C4-2B (cell line): Measurements from ENCODE around the gene NDUFB10.
"Not testable (repeated sequence)": the region's sequence is repeated elsewhere in the genome, so short reads cannot be mapped to it uniquely, and the experiment has no call there.

Source experiments
- H3K27ac ChIP-seq: fragments of 450-650 bp; 2 replicates; pipeline ENCODE4 v1.5.1; 2017
- ZFX ChIP-seq: fragments of 450-650 bp; IDR thresholded peaks from 2 replicates; pipeline ENCODE4 v1.6.1; 2017
- TF ChIP-seq, protein P1 (sequence below): fragments of 450-650 bp; conservative IDR thresholded peaks from 2 replicates; pipeline ENCODE4 v1.5.1; 2017; ENCODE audit warnings: mild to moderate bottlenecking

NDUFB10 gene

DNA sequence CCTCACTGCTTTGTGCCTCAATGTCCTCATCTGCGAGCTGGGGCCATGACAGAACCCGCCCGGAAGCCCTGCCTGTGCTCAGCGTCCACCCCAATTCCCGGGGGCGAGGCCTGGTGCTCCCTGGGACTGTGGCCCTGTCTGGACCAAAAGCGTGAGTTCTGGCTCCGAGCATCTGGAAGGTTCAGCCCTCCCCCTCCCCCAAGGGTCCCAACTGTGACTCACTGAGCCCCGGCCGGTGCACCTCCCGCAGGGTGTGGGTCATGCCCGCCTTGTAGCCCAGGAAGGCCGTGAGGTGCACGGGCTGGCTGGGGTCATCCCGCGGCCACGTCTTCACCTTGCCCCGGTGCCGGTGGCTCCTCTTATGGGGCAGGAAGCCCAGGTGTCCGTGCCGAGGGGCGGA is 5.6 kb upstream of the NDUFB10 start:
- H3K27ac ChIP-seq: no peak overlapping the region
- TF ChIP-seq, protein P1, sequence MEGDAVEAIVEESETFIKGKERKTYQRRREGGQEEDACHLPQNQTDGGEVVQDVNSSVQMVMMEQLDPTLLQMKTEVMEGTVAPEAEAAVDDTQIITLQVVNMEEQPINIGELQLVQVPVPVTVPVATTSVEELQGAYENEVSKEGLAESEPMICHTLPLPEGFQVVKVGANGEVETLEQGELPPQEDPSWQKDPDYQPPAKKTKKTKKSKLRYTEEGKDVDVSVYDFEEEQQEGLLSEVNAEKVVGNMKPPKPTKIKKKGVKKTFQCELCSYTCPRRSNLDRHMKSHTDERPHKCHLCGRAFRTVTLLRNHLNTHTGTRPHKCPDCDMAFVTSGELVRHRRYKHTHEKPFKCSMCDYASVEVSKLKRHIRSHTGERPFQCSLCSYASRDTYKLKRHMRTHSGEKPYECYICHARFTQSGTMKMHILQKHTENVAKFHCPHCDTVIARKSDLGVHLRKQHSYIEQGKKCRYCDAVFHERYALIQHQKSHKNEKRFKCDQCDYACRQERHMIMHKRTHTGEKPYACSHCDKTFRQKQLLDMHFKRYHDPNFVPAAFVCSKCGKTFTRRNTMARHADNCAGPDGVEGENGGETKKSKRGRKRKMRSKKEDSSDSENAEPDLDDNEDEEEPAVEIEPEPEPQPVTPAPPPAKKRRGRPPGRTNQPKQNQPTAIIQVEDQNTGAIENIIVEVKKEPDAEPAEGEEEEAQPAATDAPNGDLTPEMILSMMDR: no peak
- TF ChIP-seq ZFX: no peak

DNA sequence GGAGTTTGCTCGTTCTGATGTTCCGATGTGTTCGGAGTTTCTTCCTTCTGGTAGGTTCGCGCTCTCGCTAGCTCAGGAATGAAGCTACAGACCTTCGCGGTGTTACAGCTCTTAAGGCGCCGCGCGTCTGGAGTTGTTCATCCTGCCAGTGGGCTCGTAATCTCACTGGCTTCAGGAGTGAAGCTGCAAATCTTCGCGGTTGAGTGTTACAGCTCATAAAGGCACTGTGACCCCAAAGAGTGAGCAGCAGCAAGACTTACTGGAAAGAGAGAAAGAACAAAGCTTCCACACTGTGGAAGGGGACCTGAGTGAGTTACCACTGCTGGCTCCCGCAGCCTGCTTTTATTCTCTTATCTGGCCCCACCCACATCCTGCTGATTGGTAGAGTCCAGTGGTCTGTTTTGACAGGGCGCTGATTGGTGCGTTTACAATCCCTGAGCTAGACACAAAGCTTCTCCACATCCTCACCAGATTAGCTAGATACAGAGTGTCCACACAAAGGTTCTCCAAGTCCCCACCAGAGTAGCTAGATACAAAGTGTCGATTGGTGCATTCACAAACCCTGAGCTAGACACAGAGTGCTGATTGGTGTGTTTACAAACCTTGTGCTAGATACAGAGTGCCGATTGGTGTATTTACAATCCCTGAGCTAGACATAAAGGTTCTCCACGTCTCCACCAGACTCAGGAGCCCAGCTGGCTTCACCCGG is 1.8 kb upstream of the NDUFB10 start:
- not testable (repeated sequence) for H3K27ac ChIP-seq

DNA sequence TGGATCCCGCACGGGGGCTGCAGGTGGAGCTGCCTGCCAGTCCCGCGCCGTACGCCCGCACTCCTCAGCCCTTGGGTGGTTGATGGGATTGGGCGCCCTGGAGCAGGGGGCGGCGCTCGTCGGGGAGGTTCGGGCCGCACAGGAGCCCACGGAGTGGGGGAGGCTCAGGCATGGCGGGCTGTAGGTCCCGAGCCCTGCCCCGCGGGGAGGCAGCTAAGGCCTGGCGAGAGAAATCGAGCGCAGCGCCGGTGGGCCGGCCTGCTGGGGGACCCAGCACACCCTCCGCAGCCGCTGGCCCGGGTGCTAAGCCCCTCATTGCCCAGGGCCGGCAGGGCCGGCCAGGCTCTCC is 1.2 kb upstream of the NDUFB10 start:
- H3K27ac ChIP-seq: not testable (repeated sequence)

DNA sequence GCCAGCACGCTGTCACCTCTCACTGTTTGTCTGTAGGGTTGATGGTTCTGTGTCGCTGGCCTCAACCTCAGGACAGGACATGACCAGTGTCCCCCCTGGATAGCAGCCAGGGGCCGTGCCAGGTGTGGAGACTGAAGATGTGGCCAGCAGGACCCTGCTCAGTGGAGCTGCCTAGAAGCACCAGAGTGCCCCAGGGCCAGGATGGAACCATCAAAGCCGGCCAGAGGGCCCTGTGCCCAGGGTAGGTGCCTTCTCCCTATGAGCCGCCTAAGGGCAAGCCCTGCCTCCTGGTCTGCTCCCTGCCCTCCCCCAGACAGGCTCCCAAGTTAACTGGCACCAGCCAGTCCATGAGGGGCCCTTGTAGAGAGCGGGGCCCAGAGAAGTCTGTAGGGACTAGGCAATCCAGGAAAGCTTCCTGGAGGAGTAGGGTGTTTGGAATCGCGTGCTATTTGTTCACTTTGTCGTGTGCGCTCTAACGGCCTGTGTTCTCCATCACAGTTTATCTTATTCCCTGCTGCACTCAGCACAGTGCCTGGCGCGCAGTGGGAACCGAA is 546 bp upstream of the NDUFB10 start:
- no peak for TF ChIP-seq ZFX
- TF ChIP-seq, protein P1: no peak
- peak overlapping the region; percentile 97 for H3K27ac ChIP-seq

DNA sequence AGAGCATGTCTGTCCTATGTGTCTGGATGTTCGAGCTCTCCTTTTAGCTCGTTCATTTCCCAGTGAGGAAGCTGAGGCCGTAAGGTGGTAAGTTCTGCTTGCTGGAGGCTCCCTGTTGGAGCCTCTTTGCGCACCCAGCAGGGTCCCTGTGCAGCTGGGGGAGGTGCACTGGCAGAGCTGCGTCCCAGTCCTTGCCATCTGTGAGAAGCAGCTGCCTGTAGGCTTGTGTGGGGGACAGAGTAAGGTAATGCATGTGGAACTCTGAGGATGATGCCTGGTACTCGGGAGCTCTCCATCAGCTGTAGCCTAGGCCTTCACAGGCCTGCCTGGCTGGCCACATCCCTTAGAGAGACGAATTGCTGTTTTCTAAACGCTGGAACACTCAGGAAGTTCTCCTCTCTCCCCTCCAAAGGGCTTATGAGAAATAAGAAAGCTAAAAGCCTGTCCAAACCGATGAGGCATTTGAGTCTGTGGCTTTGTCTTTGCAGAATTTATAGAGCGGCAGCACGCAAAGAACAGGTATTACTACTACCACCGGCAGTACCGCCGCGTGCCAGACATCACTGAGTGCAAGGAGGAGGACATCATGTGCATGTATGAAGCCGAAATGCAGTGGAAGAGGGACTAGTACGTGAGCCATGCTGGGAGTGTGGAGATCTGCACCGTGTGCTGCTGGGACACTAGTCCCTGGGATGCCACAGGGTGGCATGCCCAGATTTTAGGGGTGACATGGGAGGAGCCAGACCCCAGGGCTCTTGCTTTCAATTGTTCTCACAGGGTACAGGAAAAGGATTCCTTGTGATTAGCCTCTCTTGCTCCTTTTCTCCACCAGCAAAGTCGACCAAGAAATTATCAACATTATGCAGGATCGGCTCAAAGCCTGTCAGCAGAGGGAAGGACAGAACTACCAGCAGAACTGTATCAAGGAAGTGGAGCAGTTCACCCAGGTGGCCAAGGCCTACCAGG is 1.6 kb downstream of the NDUFB10 start:
- H3K27ac ChIP-seq: peak overlapping the region; percentile 97

DNA sequence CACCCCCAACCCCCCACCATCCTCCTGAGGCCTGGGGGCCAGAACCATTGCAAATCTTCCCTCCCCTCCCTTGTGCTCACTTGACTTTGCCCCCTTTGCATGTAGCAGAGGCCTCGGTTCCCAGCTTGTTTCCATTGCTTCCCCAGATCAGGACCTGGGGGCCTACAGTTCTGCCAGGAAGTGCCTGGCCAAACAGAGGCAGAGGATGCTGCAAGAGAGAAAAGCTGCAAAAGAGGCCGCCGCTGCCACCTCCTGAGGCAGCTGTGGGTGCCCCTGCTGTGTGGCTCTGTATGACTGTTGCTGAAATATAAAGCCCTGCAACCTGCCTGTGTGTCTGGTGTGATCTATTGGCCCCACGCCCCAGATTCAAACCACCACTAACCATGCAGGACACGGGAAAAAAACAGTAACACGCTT is 2.3 kb downstream of the NDUFB10 start:
- peak overlapping the region; percentile 97 for H3K27ac ChIP-seq
- TF ChIP-seq, protein P1: no peak
- TF ChIP-seq ZFX: no peak; the same call in 1 of the 2 replicates

More for the DNA sequence above, 1.6 kb downstream of the NDUFB10 start:
- TF ChIP-seq, protein P1: no peak
- peak; percentile 18; the same call in 1 of the 2 replicates for TF ChIP-seq ZFX

DNA sequence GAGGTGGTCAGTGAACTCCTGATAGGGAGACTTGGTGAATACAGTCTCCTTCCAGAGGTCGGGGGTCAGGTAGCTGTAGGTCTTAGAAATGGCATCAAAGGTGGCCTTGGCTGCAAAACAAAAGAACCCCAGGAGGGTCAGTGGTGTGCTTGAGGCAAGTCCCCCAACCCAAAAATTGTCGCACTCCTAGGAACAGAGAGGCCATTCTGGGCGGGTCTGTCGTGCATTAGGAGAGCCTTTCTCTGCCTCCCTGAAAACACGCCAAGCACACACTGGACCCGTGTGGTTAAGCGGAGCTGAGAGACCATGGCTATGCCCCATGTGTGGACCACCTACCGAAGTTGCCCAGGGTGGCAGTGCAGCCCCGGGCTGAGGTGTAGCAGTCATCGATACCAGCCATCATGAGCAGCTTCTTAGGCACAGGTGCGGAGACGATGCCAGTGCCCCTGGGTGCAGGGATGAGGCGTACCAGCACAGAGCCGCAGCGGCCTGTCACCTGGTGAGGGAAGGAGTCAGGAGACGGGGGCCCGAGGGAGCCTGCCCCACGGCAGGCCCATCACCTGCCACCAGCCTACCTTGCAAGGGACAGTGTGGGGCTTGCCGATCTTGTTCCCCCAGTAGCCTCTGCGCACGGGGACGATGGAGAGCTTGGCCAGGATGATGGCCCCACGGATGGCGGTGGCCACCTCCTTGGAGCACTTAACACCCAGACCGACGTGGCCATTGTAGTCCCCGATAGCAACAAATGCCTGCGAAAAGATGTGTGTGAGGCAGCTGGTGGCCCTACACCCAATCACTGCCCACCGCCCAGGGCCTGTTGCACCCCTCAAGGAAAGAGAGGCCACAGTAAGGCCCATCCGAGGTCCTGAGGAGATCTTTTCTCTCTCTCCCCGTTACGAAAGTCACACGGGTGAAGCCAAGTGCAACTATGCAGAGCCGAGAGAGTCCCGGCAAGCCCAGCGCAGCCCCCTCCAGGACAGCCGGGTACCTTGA is 3.1 kb downstream of the NDUFB10 start:
- peak overlapping the region; percentile 97 for H3K27ac ChIP-seq

DNA sequence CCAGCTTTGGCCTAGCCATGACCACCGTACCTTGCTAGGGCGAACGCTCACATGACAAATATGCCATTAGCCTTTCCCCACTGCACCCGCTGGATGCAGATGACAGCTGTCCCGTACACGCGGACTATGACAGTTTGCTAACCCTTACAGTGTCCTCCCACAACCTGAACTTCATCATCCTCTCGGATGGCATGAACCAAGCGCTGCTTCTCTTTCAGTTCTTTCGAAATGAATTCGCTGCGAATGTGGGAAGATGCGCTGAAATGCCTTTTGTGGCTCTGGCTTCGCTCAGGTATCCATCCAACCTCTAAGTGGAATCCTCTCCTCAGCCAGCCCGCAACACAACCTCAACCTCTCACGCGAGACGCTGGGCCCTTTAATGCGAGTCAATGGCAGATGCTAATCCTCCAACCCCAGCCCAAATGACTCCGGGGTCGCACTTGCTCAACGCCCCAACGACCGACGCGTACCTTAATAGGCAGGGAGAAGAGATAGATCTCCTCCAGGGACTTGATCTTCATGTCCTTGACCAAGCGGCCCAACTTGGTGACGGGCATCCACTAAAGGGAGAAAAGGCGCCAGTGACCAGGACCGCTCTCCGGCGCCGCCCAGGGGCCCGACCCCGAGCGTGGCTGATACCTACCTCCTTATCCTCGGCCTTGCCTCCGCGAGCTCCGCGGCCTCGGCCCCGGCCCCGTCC is 4.6 kb downstream of the NDUFB10 start:
- TF ChIP-seq, protein P1: no peak; the same call in 1 of the 2 replicates
- TF ChIP-seq ZFX: no peak
- H3K27ac ChIP-seq: peak overlapping the region; percentile 97
